HEK293T (cell line): ENCODE measurements around the gene MTOR.

Source experiments
- FOXK2 ChIP-seq: fragments of 450-650 bp; IDR thresholded peaks from 2 replicates; pipeline ENCODE4 v1.6.1; 2016; ENCODE audit warnings: mild to moderate bottlenecking
- SP1 ChIP-seq: fragments of 450-650 bp; IDR thresholded peaks from 2 replicates; pipeline ENCODE4 v1.6.1; 2017

DNA sequence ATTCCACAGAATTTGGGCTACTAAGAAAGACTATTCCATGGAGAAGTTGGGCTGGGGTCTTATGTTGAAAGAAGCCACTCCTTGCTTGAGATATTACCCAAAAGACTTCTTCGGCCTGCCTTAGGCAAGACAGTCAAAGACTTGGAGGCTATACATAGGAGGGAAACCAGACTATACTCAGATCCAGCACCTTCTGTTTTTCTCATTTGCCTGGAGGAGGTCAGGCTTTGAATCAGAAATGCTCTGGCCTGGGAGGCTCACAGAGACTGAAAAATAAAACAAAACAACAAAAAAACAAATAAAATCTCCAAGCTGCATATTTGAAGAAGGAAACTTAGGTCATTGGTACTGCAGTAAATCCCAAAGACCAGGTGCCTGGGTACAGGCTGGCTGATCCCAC is 124.3 kb downstream of the MTOR start:
- TF ChIP-seq FOXK2 (no peak), SP1 (no peak)
